ENCODE measurements around the gene SPINT2.

Gene SPINT2

DNA sequence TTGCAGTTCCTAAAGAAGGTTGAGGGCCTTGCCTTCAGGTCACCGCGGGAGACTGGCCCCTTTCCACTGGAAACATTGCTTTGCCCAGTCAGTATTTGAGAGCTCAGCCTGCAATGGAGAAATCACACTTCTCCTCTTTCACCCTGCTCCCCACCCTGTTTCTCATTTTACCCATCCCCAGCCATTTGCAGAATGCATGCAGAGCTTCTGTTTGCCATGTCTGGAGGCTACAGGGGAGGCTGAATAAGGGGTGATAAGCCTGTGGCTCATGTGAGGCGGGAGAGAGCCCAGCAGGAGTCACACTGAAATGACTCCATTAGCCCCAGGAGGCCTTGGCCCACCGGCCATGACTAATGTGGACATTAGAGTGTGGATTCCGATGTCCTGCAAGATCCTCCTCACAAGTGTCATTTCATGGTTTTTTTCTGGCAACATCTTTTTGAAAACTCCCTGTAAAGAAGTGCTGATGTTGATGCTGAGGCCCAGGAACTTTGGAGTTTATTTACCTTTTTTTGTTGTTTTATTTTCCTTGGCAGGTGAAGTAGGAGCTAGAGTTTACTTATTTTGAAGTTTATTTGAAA lies 6.3 kb downstream of the SPINT2 start:
- DNase-seq: no peak

DNA sequence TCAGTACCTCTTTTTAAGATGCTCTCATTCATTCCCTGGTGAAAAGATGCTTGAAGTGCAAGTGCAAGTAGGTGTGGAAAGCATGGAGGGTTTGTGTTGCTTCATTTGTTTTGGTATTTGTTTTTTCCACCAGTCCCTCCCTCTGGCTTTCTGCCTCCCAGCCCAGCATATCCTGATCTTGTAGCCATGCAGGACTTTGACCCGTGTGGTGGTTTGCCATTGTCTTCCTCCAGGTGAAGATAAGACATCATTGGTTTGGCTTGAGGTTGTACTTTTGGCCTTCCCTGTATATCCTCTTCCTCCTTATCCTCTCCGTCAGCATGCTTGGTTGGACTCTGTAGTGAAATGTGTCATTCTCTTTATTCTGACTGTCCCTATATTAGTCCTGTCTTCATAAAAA lies 9.1 kb downstream of the SPINT2 start:
- DNase-seq: no peak

DNA sequence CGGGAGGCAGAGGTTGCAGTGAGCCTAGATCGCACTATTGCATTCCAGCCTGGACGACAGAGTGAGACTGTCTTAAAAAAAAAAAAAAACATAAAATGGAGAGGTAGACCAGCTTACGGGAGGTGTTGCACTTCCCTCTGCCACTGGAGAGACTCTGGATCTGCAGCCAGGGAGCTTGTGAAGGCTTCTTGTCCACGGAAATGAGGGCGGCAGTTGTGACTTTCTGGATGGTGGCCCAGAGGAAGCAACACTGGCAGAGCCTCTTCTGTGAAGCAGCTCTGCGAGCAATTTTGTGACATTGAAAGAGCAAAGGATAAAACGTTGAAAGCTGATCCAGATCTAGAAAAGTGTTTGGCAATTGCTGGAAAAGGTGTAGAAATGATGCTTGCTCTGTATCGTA lies 10.4 kb downstream of the SPINT2 start:
- DNase-seq: no peak

DNA sequence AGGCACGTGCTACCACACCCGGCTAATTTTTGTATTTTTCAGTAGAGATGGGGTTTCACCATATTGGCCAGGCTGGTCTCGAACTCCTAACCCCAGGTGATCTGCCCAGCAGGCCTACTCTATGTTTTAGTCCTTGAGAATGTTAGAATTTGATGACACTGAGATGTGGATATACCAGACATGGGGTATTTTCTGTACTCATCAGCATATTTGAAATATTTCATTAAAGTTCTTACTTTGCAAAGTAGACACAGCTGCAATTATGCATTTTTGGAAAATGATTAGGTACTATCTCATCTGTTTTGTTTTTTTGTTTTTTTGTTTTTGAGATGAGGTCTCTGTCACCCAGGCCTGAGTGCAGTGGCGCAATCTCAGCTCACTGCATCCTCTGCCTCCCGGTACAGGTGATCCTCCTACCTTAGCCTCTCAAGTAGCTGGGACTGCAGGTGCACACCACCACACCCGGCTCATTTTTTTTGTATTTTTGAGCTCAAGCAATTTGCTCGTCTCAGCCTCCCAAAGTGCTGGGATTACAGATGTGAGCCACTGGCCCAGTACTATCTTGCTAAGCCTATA lies 12.7 kb downstream of the SPINT2 start:
- no peak for DNase-seq

DNA sequence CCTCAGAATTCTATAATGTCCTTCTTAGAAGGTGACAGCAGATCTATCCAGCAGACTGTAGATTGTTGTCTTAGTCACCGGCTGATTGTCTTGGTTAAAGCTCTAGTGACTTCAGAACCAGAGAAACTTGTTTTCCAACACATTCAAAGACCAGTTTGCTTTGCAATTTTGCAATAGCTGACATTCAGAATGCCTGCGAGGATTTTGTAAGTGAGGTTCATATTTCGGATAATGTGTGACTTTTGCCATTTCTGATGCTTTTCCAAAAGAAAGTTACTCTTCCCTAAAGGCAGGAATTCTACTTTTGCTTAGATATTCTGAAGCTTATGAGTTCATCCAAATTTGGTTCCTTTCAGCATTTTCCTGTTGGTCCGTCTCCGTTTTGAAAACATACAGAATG lies 13.2 kb downstream of the SPINT2 start:
- no peak for DNase-seq

DNA sequence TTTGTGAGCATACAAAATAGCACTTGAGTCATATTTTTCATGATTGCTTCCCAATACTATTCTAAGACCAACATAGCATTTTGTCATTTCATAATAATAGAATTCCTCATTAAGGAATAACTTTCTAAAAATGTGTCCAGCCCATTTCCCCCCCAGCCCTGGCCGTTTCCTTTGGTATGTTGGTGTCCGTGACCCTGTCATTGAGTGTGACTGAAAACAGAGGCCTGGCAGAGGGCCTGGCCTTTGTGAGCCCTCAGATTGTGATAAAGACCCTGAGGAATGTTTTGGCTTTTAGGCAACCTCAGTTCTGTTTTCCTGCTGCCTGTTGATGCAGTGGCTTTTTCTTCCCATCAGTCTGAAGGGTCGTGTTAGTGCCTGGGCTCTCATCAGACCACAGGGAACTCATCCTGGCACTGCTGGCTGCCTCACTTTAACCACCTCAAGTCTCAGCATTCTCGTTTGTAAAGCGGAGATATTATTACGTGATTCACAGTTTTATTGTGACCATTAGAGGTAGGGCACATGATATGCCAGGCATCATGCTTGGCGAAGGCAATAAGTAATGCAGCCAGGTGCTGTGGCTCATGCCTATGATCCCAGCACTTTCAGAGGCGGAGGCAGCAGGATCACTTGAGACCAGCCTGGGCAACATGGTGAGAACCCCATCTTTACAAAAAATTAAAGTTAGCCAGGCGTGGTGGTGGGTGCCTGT lies 13.8 kb downstream of the SPINT2 start:
- DNase-seq: no peak

DNA sequence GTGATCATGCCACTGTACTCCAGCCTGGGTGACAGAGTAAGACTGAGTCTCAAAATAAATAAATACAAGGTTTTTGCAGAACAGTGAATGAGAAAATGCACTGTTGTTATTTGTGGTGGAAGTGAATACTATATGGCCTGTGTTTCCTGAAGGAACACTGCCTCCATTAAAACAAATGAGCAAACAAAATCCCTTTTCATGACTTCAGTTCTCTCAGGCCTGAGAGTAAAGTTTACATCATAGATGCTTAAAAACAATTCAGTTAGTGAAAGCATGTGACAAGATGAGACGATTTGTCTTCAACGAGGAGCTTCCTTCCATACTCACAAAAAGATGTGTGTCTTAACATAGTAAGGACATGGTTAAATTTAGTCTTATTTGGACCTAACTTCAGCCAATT lies 14.4 kb downstream of the SPINT2 start:
- DNase-seq: no peak

DNA sequence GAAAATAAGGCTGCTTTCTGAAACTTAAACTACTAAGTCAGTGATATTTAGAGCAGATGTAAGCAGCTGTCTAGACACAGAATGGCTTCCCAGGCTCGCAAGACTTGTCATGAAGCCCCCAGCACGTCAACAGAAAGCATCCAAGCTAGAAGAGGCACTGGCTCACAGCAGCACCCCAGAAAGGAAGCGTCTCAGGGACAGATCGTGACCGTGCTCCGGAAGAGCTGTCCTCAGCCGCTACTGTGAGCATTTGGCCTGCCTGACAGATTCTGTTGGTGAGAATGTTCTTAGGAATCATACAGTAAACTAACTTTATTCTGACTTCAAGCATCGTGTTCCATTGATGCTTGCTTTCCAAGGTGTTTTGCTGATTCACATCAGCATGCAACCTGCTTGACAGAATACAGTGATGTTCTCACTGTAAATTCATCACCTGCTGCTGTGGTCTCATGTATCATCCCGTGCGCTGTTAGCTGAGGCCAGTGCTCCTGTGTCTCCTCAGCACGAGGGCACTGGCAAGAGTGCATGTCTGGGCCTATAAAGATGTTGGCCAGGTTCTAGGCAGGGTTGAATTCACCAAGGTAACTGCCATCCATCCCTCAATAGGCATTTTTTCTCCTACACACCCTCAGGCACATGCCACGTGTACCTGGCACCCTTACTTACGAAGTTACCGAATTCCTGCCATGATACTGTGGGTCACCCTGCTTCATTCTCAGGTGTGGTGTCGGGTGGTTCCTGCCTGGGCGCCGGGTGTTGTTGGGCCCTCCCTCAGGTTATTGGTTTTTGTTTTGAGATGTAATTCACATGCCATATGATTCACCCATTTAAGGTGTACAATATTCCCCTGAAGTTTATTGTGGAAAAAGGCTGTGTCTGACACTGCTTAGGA lies 15.9 kb downstream of the SPINT2 start:
- no peak for DNase-seq

DNA sequence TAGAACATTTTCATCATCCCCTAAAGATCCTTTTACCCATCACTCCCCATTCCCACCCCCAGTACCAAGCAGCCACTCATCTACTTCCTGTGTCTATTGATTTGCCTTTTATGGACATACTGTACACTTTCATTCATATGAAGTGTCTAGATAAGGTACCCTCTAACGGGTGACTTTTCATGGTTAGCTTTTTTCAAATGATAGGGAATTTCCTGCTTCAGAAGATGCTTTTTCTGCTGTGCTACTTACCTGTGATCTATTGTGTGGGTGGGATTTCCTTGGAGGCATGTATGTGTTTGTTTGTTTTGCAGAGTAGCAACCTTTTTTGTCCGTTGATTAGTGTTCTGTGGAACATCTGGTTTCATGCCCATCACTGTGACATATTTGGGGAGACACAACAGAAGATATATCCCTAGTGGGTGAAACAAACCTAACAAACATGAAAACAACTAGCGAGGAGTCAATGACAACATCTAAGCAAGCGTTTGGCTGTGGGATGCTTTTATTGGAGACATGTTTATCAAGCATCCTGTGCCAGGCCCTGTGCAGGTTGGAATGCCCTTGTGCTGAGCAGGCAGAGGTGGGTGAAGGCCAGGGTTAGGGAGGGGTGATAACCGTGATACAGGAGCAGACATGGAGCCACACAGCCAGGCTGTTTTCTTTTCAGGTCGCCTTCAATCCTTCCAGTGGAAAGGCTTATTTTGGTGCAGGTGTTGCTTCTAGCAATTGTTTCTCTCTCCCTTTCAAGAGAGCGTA lies 17.6 kb downstream of the SPINT2 start:
- no peak for DNase-seq

DNA sequence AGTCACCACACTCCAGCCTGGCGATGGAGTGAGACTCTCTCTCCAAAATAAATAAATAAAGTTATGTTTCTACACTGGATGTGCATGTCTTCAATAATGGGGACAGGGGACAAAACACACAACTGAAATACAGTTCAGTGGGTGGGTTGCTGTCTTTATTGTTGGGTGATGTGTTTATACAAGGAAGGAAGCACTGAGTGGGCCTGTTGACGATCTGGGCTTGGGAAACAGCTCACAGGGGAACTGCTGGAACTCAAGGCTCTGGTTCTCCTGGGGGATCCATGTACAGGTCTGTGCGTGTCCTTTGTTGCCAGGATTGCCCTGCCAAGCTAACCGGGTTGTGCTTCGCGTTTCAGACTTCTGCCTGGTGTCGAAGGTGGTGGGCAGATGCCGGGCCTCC lies 18.9 kb downstream of the SPINT2 start:
- no peak for DNase-seq

DNA sequence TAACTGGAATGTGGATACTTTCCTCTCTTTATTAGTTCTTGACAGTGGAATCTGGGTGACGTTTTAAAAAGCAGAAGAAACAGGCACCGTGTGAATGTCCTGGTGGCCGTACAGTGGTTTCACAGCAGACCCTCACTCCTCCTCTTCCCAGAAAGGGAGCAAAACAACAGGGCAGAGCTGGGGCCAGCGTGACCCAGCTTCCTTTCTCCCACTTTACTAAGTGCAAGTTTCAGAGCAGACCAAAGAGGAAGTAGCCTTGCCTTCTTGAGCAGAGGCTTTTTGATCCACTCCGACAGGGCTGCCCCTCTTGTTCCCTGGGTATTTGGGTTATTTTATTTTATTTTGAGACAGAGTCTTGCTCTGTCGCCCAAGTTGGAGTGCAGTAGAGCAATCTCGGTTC lies 20.0 kb downstream of the SPINT2 start:
- no peak for DNase-seq

DNA sequence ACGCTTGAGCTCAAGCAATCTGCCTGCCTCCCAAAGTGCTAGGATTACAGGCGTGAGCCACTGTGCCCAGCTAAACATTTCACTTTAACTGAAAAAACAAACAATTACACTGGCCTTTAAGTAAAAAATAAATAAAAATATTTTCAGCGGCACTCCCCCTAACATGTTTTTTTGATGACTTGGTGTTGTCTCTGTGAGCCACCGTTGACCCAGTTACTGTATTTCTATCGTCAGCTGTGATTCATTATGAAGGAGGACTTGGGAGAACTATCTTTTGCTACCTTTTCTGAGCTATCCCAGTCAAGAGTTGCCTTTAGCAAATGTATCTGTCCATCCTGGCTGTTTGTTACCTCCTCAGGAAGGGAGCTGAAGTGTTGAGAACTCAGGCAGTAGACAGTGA lies 21.2 kb downstream of the SPINT2 start:
- no peak for DNase-seq

DNA sequence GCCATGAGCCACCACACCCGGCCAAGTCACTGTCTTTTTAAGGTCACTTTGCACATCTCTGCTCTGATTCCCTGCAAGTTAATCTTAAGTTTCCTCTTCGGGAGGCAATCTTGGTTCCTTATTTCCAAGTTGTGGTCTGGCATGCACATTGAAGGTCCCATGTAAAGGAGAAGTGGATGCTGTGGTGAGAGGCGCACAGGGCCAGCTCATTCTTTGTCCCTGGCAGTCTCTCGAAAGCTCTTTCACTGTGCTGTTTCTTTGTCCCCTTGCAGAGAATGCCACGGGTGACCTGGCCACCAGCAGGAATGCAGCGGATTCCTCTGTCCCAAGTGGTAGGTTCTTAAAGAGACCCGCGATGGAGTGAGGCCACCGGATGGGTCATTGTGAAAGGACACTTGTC lies 23.2 kb downstream of the SPINT2 start:
- no peak for DNase-seq

DNA sequence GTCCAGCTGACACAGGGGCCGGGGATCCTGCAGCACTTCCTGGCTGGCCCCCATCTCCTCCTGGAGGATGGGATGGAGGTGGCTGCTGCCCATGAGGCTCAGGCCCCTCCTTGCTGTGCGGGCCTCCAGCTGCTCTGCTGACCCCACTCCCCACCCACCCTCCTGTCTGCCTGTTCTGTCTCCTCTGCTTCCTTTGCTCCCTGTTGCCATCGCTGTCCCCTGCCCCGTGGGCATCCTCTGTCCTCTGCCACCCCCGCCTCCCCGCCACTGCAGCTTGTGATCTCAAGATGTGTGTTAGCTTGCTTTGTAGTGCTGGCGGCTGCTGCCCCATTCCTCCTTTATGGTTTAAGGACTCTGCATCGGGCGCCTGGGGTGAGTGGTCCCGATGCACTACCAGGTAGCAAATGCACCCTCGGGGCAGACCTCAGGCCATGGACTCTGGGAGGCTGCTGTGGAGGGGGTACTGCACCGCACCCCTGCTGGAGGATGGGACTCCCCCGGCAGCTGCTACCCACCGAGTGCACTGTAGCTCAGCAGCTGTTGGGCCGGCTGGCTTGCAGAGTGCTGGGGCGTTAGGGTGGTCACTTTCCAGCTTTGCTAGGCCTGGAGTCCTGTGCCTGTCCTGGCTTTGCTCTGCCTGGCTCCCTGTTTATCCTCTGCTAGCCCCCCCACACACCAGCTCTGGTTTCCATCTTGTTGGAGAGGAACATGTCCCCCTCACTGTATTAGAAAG lies 23.9 kb downstream of the SPINT2 start:
- DNase-seq: no peak

DNA sequence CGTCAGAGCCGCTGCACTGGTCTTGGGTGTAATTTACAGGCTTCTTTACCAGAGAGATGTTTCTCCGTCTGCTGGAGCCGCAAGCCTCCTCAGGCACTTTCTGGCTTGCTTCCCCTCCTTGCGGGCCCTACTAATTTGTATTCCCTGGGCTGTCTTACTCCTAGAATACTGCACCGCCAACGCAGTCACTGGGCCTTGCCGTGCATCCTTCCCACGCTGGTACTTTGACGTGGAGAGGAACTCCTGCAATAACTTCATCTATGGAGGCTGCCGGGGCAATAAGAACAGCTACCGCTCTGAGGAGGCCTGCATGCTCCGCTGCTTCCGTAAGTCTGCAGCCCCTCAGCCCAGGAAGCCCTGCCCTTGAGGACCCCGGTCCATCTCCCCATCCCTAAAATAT lies 25.6 kb downstream of the SPINT2 start:
- DNase-seq: no peak

DNA sequence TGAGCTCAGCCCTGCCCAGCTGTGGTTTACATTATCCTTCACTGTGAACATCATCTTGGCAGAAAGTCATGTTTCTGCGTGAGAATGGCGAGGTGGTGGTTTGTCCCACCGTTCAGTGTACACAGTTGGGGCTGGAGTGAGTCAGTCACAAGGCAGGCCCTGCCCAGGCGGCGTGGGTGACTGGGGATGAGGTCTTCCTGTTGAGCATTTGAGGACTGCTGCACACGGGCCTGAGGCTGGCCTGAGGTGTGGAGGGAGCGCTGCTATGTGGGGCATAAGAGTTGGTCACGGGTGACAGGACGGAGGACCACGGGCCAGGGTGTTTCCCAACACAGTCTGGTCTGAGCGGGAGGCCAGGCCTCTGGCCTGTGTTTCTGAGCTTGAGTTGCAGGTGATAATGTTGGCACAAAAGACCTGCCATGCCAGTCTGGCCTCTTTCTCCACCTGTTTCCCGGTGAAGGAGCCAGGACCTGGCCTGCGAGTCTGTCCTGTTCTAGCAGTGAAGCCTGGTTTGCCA lies 26.3 kb downstream of the SPINT2 start:
- no peak for DNase-seq

DNA sequence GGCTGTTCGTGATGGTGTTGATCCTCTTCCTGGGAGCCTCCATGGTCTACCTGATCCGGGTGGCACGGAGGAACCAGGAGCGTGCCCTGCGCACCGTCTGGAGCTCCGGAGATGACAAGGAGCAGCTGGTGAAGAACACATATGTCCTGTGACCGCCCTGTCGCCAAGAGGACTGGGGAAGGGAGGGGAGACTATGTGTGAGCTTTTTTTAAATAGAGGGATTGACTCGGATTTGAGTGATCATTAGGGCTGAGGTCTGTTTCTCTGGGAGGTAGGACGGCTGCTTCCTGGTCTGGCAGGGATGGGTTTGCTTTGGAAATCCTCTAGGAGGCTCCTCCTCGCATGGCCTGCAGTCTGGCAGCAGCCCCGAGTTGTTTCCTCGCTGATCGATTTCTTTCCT lies 27.5 kb downstream of the SPINT2 start:
- no peak for DNase-seq

DNA sequence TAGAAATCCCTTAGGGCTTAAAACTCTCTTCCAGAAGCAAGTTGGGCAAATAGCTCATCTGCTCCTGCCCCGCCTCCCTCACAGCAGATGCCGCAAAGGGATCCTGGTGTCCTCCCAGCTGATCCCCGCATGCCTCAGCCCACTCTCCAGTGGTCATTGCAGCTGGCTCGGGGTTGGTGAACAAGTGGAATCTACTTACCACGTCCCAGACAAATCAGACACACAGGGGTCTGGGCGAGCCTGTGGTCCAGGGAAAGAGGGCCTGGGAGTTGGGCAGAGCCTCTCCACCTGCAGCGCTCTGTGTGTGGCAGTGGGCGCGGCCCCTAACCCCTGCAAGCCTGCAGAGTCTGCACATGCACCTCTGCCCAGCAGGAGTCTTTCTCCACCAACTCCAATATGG lies 28.9 kb downstream of the SPINT2 start:
- DNase-seq: no peak

DNA sequence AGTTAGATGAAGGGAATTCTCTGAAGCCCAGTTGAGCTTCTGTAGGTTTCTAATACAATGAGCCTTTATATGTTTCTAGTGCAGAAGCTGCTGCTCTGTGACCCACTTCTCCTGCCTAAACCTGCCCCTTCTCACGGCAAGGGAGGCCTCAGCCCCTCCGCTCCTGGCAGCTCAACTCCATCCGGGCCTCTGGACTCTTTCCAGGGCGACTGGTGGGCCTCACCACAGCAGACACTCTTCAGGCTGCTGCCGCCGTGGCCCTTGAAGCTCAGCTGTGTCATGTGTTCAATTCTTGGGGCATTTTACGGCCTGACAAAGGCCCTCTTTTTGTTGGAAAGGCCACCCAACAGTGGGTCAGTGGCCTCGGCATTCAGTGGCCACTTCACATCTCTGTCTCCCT lies 29.7 kb downstream of the SPINT2 start:
- no peak for DNase-seq

DNA sequence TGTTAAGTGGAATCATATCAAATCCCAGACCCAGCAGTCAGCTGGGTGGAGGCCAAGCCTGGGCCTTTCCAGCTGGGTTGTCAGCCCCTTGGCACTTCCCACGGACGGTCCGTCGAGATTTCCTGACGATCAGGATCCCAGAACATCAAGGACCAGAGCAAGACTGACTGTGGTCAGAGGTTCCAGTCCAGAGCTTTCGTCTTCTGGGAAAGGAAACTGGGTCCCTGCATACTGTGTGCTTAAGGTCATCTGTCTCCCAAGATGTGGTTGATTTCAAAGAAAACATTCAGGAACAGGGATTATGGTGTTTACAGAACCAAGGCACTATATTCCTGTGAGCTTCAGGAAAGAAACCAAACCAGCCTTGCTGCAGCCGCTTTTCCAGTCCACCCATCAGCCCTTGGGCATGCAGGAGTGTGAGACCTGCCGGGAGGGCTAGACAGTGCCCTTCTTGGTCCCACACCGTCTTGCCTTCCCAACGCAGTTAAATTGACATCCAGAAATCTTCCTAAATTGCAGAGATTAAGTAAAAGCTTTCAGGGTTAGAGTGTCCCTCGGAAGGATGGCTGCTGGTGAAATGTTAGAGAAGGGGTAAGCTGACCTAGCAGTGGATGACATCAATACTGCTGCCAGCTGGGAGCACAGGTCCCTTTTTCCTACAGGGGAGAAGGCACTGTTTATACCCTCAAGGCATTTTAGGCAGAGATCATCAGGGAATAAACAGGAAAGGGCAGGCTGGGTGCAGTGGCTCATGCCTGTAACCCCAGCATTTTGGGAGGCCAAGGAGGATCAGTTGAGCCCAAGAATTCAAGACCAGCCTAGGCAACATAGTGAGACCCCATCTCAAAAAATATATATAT lies 34.7 kb downstream of the SPINT2 start:
- DNase-seq: no peak

All from NCI-H524 treated with DMSO at 0.1 percent for 48 hours (cell line).